ENCODE data around the gene LGR4. TPM values are rescaled to one million over a fixed set of nuclear protein-coding genes. Genes with fewer than 3 reads are reported as not detected.

LGR4 gene
- total and polyA plus RNA-seq, 2 of the 13 experiments (the other 11 are each of a cell fraction or from before 2014, with no cell fraction given) = 42.1 to 68.7 TPM

DNA sequence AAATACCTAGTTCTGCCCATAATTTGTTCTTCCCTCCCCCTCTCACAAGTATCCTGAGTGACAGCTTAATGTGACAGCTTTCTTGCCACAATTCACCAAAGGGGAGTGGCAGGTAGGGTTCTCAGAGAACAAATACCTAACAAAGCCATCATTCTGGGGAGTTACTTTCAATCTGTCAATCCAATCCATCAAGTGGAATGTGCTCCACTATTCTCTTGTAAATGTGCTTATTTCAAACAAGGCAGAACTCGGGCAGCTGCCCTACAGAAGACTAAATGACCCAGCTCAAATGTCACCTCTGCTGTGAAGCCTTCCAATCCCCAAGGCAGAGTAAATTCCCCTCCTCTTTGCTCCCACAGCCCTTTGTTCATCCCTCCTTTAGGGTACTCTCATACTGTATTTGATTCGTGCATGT lies 27.8 kb downstream of the LGR4 start (continued):
- TF ChIP-seq RNF2 (conservative IDR thresholded peaks at IDR 0.05; ENCODE audit: low read depth) (no peak), ZBTB20 (CRISPR knock-in tag; IDR thresholded peaks at IDR 0.05; ENCODE audit: borderline replicate concordance, low read depth) (no peak), ZNF180 (CRISPR knock-in tag; IDR thresholded peaks at IDR 0.05; ENCODE audit: borderline replicate concordance, low read depth) (no peak), CAMTA2 (CRISPR knock-in tag; IDR thresholded peaks at IDR 0.05; ENCODE audit: borderline replicate concordance) (no peak), ZNF44 (CRISPR knock-in tag; IDR thresholded peaks at IDR 0.05) (no peak)
- TF ChIP-seq, protein P1, sequence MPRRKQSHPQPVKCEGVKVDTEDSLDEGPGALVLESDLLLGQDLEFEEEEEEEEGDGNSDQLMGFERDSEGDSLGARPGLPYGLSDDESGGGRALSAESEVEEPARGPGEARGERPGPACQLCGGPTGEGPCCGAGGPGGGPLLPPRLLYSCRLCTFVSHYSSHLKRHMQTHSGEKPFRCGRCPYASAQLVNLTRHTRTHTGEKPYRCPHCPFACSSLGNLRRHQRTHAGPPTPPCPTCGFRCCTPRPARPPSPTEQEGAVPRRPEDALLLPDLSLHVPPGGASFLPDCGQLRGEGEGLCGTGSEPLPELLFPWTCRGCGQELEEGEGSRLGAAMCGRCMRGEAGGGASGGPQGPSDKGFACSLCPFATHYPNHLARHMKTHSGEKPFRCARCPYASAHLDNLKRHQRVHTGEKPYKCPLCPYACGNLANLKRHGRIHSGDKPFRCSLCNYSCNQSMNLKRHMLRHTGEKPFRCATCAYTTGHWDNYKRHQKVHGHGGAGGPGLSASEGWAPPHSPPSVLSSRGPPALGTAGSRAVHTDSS (CRISPR knock-in tag; conservative IDR thresholded peaks at IDR 0.05) = no peak

DNA sequence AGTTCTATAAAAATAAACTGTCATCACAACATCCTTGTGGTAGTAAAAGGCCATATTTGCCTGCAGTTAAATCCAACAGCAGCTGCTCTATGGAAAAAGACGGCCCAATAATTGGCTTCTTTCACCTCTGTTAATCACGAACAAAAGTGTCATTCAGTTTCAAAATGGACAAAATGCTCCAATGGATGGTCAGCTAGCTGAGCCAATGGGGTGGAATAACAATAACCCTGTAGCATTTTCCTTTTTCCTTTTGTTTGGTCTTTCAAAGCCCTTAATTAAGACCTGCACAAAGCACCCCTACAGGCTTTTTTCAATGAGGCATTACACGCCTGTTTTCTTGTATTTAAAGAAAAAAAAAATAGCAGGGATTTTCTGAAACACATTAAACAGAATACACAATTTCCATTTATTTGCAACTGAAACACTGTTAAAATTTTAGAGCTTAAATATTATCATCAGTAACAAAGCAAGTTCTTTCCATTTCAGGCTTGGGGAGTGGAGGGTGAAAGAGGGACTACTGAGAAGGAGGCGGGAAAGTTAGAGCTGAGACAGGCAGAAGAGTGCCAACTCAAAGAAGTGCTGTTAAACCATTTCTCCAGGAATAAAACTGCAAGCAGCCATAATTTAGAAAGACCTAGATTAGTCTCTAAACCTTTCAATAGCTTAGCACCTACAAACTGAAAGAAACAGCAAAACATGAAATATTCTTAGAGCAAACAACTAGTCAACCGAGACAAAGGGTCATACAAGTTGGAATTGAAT lies 28.7 kb downstream of the LGR4 start:
- ATAC-seq (no peak), DNase-seq (ENCODE audit: low spot score) (no peak), FAIRE-seq (no peak)
- H3K9ac ChIP-seq (ENCODE audit: insufficient read depth, low read depth, low read length) = no peak overlapping the region
- H3K27ac ChIP-seq (ENCODE audit: extremely low read length, insufficient read depth, low read length) = no peak overlapping the region
- H3K9me3 ChIP-seq (ENCODE audit: low read length) = no peaks in the 10 kb centered on the region
- POLR2A ChIA-PET = interaction anchor here (1.4 kb wide), 1 partner anchor 17 kb away, joined by 6 read pairs; no protein-coding TSS in a partner anchor
- no TSS peak for BruUV-seq (replicated peaks)
- peaks cover 89% of the 10 kb centered on the region for H3K79me2 ChIP-seq (ENCODE audit: insufficient read depth, low read length)
- H3K4me1 ChIP-seq (ENCODE audit: insufficient read depth, low read length) = peaks cover 62% of the 10 kb centered on the region
- 95% methylated on average over 5 of the region's 5 CpGs for WGBS (ENCODE audit: low lambda C conversion rate)
- peaks cover 64% of the 10 kb centered on the region for H4K20me1 ChIP-seq (ENCODE audit: insufficient read depth, low read length)
- CTCF ChIA-PET (ENCODE audit: low intra/inter-chr PET ratio, low total read pairs) = no interaction called here
- H3K36me3 ChIP-seq (replicated peaks in 1 of 2; ENCODE audit: control insufficient read depth in 1 of 2, insufficient read depth in 2 of 2, low read length in 2 of 2) = 0 out of 5 replicates have a peak, but pooled peaks cover 0 to 5% of the 10 kb centered on the region in 2 experiments
- TF ChIP-seq ZNF670 (CRISPR knock-in tag; IDR thresholded peaks at IDR 0.05; ENCODE audit: borderline replicate concordance) (no peak), ATAD3A (CRISPR knock-in tag; IDR thresholded peaks at IDR 0.05) (no peak), HES4 (CRISPR knock-in tag; IDR thresholded peaks at IDR 0.05; ENCODE audit: borderline replicate concordance) (no peak), HMG20A (CRISPR knock-in tag; IDR thresholded peaks at IDR 0.05; ENCODE audit: borderline replicate concordance) (no peak), ARNT2 (CRISPR knock-in tag; IDR thresholded peaks at IDR 0.05; ENCODE audit: low read depth) (no peak), ZNF792 (CRISPR knock-in tag; IDR thresholded peaks at IDR 0.05) (no peak), HCFC1 (IDR thresholded peaks at IDR 0.05; ENCODE audit: low read depth, low read length) (no peak)
- TF ChIP-seq, protein P2, sequence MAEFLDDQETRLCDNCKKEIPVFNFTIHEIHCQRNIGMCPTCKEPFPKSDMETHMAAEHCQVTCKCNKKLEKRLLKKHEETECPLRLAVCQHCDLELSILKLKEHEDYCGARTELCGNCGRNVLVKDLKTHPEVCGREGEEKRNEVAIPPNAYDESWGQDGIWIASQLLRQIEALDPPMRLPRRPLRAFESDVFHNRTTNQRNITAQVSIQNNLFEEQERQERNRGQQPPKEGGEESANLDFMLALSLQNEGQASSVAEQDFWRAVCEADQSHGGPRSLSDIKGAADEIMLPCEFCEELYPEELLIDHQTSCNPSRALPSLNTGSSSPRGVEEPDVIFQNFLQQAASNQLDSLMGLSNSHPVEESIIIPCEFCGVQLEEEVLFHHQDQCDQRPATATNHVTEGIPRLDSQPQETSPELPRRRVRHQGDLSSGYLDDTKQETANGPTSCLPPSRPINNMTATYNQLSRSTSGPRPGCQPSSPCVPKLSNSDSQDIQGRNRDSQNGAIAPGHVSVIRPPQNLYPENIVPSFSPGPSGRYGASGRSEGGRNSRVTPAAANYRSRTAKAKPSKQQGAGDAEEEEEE (CRISPR knock-in tag; IDR thresholded peaks at IDR 0.05; ENCODE audit: borderline replicate concordance) = no peak
- TF ChIP-seq, protein P3, sequence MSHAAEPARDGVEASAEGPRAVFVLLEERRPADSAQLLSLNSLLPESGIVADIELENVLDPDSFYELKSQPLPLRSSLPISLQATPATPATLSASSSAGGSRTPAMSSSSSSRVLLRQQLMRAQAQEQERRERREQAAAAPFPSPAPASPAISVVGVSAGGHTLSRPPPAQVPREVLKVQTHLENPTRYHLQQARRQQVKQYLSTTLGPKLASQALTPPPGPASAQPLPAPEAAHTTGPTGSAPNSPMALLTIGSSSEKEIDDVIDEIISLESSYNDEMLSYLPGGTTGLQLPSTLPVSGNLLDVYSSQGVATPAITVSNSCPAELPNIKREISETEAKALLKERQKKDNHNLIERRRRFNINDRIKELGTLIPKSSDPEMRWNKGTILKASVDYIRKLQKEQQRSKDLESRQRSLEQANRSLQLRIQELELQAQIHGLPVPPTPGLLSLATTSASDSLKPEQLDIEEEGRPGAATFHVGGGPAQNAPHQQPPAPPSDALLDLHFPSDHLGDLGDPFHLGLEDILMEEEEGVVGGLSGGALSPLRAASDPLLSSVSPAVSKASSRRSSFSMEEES (CRISPR knock-in tag; IDR thresholded peaks at IDR 0.05) = no peak
- TF ChIP-seq, protein P4, sequence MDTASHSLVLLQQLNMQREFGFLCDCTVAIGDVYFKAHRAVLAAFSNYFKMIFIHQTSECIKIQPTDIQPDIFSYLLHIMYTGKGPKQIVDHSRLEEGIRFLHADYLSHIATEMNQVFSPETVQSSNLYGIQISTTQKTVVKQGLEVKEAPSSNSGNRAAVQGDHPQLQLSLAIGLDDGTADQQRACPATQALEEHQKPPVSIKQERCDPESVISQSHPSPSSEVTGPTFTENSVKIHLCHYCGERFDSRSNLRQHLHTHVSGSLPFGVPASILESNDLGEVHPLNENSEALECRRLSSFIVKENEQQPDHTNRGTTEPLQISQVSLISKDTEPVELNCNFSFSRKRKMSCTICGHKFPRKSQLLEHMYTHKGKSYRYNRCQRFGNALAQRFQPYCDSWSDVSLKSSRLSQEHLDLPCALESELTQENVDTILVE (CRISPR knock-in tag; IDR thresholded peaks at IDR 0.05) = no peak
- no peak overlapping the region for H3K4me2 ChIP-seq (ENCODE audit: low read depth, low read length)
- no peaks in the 10 kb centered on the region for H3K27me3 ChIP-seq (ENCODE audit: control insufficient read depth in 1 of 2, insufficient read depth in 2 of 2, low read length in 2 of 2)
- intact Hi-C loops (cut with micrococcal nuclease; ENCODE audit: unreplicated experiment) = no loop called here
- H2AFZ ChIP-seq (ENCODE audit: low read length) = no peak overlapping the region
- in situ Hi-C loops (cut with HindIII; ENCODE audit: extremely low pct_ligation_motif_present, low pct_unique_long_range_greater_than_20kb) = no loop called here
- H3K4me3 ChIP-seq (replicated peaks in 1 of 3; ENCODE audit: insufficient read depth in 1 of 3, low read depth in 2 of 3, low read length in 3 of 3) = no peak overlapping the region

Measured in HepG2 (cell line).